Colonic mucosa (tissue), 4 donors: Measurements from ENCODE around the gene MYL3. TPM values are rescaled to one million over a fixed set of nuclear protein-coding genes. Genes with fewer than 3 reads are reported as not detected.

Experiments used
- DNase-seq: peaks from one replicate; pipeline ENCODE4 v3.0.0-alpha.2; 2020
- H3K27ac ChIP-seq: fragments of 200-600 bp; one replicate; pipeline ENCODE4 v1.8.0; 2021
- H3K27me3 ChIP-seq: fragments of 200-600 bp; one replicate; pipeline ENCODE4 v1.8.0; 2021
- H3K36me3 ChIP-seq: fragments of 200-600 bp; one replicate; pipeline ENCODE4 v1.8.0; 2021
- H3K4me1 ChIP-seq: fragments of 200-600 bp; one replicate; pipeline ENCODE4 v1.8.0; 2021; ENCODE audit warnings: mild to moderate bottlenecking
- H3K4me3 ChIP-seq: fragments of 200-600 bp; one replicate; pipeline ENCODE4 v1.8.0; 2021
- H3K9ac ChIP-seq, 2 donors: one replicate each; pipeline ENCODE4 v1.7.0; 2013; ENCODE audit warnings: control low read depth in 2 of 2, low read depth in 2 of 2, low read length in 2 of 2
- H3K9me3 ChIP-seq: fragments of 200-600 bp; one replicate; pipeline ENCODE4 v1.8.0; 2021
- intact Hi-C: fragments of 100-400 bp; cut with DNase I; formaldehyde crosslinking; loops from one replicate; pipeline ENCODE4 v1.14.1; 2022
- total RNA-seq, 2 donors: library from RNA; stranded (reverse); fragmentation: NEBNext Ultra II Directional in 1 of 2; extraction: Animal tissue kit (Norgen Biotek cat#: 25700) in 1 of 2; gene quantifications; one replicate each; pipeline ENCODE4 v1.2.1, GENCODE V29; 2021
- TF ChIP-seq, protein P1 (sequence below): fragments of 200-600 bp; IDR thresholded peaks from one replicate; pipeline ENCODE4 v1.8.0; 2022; ENCODE audit warnings: antibody characterized with exemption, mild to moderate bottlenecking
- donor health status: healthy.
- donor health status: DM: no; HTN: no; CAD: no.
- donor health status: DM: no; HTN: no; CAD: no.

The MYL3 gene
- total RNA-seq, 2 donors from 2014 or later: 1.7 TPM; not detected in 1

DNA sequence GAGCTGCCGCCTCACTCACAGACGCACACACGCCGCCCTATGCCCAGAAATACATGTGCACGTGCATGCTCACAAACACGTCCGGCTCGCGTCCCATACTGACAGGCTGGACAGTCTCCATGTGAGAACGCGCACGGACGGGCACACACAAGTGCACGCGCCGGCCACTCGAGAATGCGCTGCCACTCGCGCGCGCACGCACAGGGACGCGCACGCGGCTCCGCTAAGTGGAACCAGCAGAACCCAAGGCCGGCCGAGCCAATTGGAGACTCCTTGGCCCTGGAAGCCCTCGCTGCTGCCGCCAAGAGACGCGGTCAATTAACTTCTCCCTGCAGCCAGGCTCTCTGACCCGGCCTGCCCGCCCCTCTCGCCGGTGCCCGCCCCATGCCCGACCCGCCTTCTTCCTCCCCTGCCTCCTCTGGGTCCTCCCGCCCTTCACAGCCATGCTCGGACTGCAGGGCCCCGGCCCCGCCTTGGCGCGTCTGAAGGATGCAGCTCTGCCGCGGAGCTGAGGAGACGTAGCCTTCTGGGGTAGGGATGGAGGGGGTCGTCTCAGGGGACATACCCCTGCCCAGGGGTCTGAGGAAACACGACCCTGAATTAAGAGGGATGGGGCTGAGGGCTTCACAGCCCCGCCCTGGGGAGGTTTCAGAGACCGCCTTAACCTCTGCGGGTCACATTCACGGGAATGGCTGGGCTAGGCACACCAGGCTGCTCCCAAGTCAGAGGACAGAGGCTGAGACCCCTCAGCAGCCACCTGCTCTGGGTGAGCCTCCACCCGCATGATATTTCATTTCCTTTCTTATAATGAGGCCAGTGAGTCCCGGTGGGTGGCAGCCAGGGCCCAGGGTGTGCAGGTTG, 29.3 kb upstream of the MYL3 start:
- DNase-seq: peak; percentile 60
- Histone ChIP-seq H3K9me3 (no peaks in the 10 kb centered on the region), H3K36me3 (no peaks in the 10 kb centered on the region), H3K27ac (no peak overlapping the region), H3K4me3 (peak overlapping the region; percentile 36), H3K27me3 (no peaks in the 10 kb centered on the region), H3K4me1 (no peaks in the 10 kb centered on the region), H3K9ac (peak overlapping the region; percentile 12 to 18)
- intact Hi-C loops: no loop called here
- TF ChIP-seq, protein P1, sequence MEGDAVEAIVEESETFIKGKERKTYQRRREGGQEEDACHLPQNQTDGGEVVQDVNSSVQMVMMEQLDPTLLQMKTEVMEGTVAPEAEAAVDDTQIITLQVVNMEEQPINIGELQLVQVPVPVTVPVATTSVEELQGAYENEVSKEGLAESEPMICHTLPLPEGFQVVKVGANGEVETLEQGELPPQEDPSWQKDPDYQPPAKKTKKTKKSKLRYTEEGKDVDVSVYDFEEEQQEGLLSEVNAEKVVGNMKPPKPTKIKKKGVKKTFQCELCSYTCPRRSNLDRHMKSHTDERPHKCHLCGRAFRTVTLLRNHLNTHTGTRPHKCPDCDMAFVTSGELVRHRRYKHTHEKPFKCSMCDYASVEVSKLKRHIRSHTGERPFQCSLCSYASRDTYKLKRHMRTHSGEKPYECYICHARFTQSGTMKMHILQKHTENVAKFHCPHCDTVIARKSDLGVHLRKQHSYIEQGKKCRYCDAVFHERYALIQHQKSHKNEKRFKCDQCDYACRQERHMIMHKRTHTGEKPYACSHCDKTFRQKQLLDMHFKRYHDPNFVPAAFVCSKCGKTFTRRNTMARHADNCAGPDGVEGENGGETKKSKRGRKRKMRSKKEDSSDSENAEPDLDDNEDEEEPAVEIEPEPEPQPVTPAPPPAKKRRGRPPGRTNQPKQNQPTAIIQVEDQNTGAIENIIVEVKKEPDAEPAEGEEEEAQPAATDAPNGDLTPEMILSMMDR: no peak

DNA sequence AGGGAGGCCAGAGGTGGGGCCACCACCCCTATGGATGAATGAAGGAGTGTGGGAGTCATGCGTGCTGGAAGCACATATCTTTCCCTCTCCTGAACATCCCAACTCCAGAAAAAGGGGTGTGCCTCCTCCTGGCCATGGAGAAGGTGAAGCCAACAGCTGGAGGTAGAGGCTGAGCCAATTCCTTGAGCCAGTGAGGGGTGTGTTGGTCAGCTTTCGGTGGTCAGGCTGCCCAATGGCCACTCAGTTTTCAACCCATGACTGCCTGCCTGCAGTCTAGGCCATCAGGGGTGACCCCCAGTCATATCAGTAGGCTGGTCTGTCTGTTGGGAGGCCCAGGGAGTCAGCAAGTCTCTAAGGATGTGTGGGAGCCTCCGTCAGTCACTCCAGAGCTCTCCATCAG, 27.9 kb upstream of the MYL3 start:
- H3K27me3 ChIP-seq: no peaks in the 10 kb centered on the region
- H3K9ac ChIP-seq: no peak overlapping the region
- H3K36me3 ChIP-seq: no peaks in the 10 kb centered on the region
- H3K9me3 ChIP-seq: no peaks in the 10 kb centered on the region
- DNase-seq: no peak
- TF ChIP-seq, protein P1: no peak
- intact Hi-C loops: no loop called here
- H3K4me1 ChIP-seq: no peaks in the 10 kb centered on the region
- H3K27ac ChIP-seq: no peak overlapping the region
- no peak overlapping the region for H3K4me3 ChIP-seq

DNA sequence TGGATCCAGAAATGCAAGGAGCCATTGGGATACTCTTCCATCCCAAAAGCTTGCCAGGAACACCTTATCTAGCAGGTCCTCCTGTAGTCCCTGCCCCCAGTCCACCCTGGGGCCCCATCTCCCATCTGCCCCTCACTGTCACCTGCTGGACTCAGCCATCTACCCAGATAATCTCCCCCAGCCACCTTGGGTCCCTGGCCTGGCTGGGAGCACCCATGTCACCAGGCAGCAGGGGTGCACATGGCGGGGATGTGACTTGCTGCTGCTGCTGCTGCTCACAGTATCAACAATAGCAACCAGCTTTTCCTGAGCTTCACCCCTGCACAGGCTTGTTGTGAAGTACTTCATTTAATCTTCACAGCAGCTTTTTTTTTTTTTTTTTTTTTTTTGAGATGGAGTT, 26.9 kb upstream of the MYL3 start:
- H3K9me3 ChIP-seq: no peaks in the 10 kb centered on the region
- H3K27ac ChIP-seq: no peak overlapping the region
- no peak overlapping the region for H3K4me3 ChIP-seq
- TF ChIP-seq, protein P1: no peak
- DNase-seq: no peak
- H3K4me1 ChIP-seq: no peaks in the 10 kb centered on the region
- no peak overlapping the region for H3K9ac ChIP-seq
- no peaks in the 10 kb centered on the region for H3K27me3 ChIP-seq
- no peaks in the 10 kb centered on the region for H3K36me3 ChIP-seq
- intact Hi-C loops: no loop called here

DNA sequence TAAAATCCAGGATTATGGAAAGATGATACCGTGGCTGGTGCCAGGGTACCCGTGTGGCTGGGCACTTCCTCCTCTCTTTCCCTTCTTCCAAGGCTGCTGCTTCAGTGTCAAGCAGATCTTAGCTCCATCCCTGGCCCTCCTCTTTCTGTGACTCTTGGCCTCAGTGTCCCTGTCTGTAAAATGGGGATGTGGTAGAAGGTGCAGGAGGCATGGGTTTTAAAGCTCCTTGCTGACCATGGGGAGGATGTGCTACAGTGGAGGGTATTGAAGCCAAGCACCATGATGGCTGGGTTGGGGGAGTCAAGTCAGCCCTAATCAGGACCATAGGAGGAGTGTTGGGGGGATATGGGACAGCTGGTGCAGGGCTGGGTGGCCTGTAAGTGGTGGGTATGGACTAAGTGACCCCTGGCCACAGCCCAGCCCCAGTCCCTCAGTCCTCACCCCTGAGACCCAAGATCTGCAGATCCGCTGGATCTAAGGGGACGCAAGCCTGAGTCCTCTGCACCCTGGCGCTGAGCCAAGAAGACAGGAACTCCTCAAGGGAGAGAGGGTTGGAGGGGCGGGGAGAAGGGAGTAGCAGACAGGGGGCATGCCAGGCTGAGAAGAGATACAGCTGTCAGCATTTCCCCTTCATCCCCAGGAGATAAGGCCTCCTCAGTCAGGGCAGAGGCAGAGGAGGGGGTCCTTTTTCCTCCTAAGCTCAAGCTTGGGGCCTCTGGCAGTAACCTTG, 26.3 kb upstream of the MYL3 start:
- no peak for DNase-seq
- TF ChIP-seq, protein P1: no peak
- H3K9ac ChIP-seq: no peak overlapping the region
- peaks cover 4% of the 10 kb centered on the region for H3K27me3 ChIP-seq
- H3K36me3 ChIP-seq: no peaks in the 10 kb centered on the region
- intact Hi-C loops: no loop called here
- no peak overlapping the region for H3K4me3 ChIP-seq
- H3K4me1 ChIP-seq: no peaks in the 10 kb centered on the region
- no peak overlapping the region for H3K27ac ChIP-seq
- no peaks in the 10 kb centered on the region for H3K9me3 ChIP-seq

DNA sequence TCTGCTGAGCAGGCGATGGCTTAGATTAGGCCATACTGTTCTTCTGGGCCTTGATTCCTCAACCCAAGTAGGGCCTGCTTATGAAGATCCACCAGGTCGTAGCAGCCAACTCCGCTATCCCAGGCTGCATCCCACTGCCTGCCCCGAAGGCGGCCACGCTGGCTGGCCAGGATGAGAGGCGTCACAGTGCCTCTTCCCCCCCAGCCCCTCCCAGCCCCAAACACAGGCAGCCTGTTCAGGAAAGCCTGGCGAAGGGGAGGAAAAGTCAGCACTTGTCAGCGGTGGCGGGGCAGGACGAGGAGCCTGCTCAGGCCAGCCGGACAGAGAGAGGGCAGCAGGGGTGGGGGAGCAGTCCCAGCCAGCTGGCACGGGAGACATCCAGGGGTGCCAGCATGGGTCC, 25.5 kb upstream of the MYL3 start:
- TF ChIP-seq, protein P1: no peak
- Histone ChIP-seq H3K4me1 (no peaks in the 10 kb centered on the region), H3K4me3 (no peak overlapping the region), H3K27ac (no peak overlapping the region), H3K9me3 (no peaks in the 10 kb centered on the region), H3K36me3 (no peaks in the 10 kb centered on the region), H3K9ac (no peak overlapping the region), H3K27me3 (peaks cover 12% of the 10 kb centered on the region)
- DNase-seq: no peak
- intact Hi-C loops: no loop called here
